H54 (cell line): ENCODE results near the gene GALR1.

Source experiments
- DNase-seq: peaks from one replicate; pipeline ENCODE4 v3.0.0; 2011; ENCODE audit warnings: low spot score, mixed read lengths; ENCODE audit not compliant: insufficient read length
- FAIRE-seq: peaks from 3 replicates; lab custom pipeline; 2011; peaks lifted over from hg19 to GRCh38; lab: Jason Lieb, UNC
- POLR2A ChIP-seq: IDR thresholded peaks from 2 replicates; pipeline ENCODE4 v1.6.1; 2011; ENCODE audit warnings: low read depth, mild to moderate bottlenecking, low read length

The GALR1 gene

DNA sequence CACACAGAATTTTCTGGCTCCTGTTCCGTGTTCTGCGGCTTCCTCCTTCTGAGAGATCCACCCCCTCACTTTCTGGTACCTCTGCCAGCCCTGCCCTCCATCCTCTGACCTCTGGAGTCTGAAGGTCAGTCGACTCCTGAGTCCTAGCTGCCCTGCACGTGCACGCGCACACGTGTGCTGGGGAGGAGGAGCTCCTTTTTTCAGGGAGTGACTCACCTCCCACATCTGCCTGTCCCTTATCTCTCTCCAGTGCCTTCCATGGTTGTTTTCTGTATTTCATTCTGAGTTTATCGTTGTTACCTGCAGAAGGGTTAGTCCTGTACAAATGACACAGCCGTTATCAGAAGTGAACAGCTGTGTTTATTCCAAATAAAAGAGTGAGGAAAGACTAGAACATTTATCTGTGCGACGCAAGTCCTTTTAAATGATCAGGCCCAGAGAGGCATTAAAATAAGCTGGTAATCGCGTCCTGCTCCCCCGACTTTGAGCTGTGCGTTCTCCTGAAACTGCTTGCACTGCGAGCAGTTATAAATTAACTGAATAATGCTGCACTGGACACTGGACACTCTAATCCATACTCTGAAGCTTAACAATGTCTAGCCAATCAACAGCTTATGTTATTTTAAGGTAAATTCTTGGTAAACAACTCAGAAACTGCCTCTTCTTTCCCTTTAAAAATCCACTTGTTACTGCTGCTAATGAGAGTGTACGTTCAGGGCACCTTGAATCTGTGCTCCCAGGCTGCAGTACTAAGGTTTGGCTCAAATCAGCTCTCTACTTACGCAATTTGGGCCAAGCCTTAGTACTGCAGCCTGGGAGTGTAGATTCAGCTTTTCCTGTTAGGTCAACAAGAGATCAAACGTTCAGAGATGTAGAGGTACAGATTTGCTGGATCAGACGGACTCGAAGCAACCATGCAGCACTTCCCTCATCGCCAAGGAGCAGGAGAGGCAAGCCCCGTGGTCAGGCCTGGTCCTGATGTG is 72.5 kb downstream of the GALR1 start:
- DNase-seq (no peak), FAIRE-seq (no peak)
- no peak for TF ChIP-seq POLR2A

DNA sequence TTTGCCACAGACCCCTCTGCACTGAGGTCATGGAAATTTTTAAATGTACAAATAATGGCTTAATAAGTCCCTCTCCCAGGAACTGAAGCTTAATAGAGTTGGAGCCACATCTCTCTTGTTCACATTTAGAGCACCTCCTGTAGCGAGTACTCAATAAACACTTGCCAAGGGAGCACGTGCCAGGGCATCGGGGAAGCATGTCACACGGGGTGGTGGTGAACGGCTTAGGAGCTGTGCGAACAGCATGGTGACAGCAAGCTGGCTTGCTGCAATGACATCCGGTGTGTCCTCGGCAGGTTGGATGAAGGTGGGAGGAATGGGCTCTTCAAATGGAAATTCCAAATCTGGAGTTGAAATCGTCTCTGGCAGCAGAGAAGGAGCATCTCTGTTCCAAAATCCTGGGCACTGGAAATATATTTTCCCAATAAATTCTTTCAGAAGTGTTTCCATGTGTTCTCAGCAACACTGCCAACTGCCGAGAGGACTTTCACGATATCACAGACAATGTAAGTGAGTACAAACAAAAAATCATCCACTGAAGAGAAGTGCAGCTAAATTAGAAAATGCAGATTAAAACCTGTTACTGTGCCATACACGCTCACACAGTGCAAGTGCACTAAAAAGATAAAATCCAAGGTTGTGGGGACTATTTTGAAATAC is 74.1 kb downstream of the GALR1 start:
- FAIRE-seq (no peak), DNase-seq (no peak)

More for the DNA sequence above, 74.1 kb downstream of the GALR1 start:
- TF ChIP-seq POLR2A, result no peak
